ENCODE data around the gene SFXN5. TPM values are rescaled to one million over a fixed set of nuclear protein-coding genes. Genes with fewer than 3 reads are reported as not detected.

SFXN5 gene
- total RNA-seq, 1 donor from 2014 or later: 14.9 TPM

GRCh38 chr2:72975017-72975416, 96.5 kb downstream of the SFXN5 start:
- no peak for TF ChIP-seq EZH2 (IDR thresholded peaks at IDR 0.05; ENCODE audit: insufficient read depth, low read length)
- TF ChIP-seq CTCF (IDR thresholded peaks at IDR 0.05; ENCODE audit: insufficient read depth, low read depth, low read length): no peak

GRCh38 chr2:72974436-72974754, 97.1 kb downstream of the SFXN5 start:
- Histone ChIP-seq H3K4me1 (ENCODE audit: insufficient read depth, low read length) (no peaks in the 10 kb centered on the region), H3K9ac (ENCODE audit: low read length) (no peak overlapping the region), H3K79me2 (ENCODE audit: insufficient read depth, low read length) (no peaks in the 10 kb centered on the region), H3K27ac (ENCODE audit: low read depth, low read length) (no peak overlapping the region), H3K4me2 (ENCODE audit: low read length) (no peak overlapping the region), H3K9me3 (ENCODE audit: insufficient read depth, low read depth, low read length) (no peaks in the 10 kb centered on the region), H2AFZ (ENCODE audit: low read depth, low read length) (no peak overlapping the region), H3K27me3 (ENCODE audit: insufficient read depth, low read length) (no peaks in the 10 kb centered on the region), H3K4me3 (ENCODE audit: insufficient read depth, low read depth, low read length) (no peak overlapping the region), H4K20me1 (ENCODE audit: insufficient read depth, low read length) (peaks cover 13% of the 10 kb centered on the region), H3K36me3 (ENCODE audit: insufficient read depth, low read length) (no peaks in the 10 kb centered on the region)
- DNase-seq (ENCODE audit: low read depth) (no peak), FAIRE-seq (no peak)
- TF ChIP-seq CTCF (IDR thresholded peaks at IDR 0.05; ENCODE audit: insufficient read depth, low read depth, low read length) (no peak), EZH2 (IDR thresholded peaks at IDR 0.05; ENCODE audit: insufficient read depth, low read length) (no peak)
- Mint-ChIP-seq H3K4me3 (ENCODE audit: unreplicated experiment) (no peak overlapping the region), H3K4me1 (ENCODE audit: low read depth, unreplicated experiment) (peaks cover 8% of the 10 kb centered on the region), H3K9me3 (ENCODE audit: unreplicated experiment) (no peaks in the 10 kb centered on the region), H3K27ac (ENCODE audit: unreplicated experiment) (no peak overlapping the region), H3K36me3 (ENCODE audit: low read depth, unreplicated experiment) (peaks cover 3% of the 10 kb centered on the region), H3K27me3 (ENCODE audit: low read depth, unreplicated experiment) (peaks cover 13% of the 10 kb centered on the region)

More at GRCh38 chr2:72975017-72975416, 96.5 kb downstream of the SFXN5 start:
- Mint-ChIP-seq H3K4me1 (ENCODE audit: low read depth, unreplicated experiment) (peaks cover 9% of the 10 kb centered on the region), H3K9me3 (ENCODE audit: unreplicated experiment) (no peaks in the 10 kb centered on the region), H3K27ac (ENCODE audit: unreplicated experiment) (no peak overlapping the region), H3K36me3 (ENCODE audit: low read depth, unreplicated experiment) (peaks cover 3% of the 10 kb centered on the region), H3K4me3 (ENCODE audit: unreplicated experiment) (no peak overlapping the region), H3K27me3 (ENCODE audit: low read depth, unreplicated experiment) (peaks cover 13% of the 10 kb centered on the region)
- no peak overlapping the region for H3K4me2 ChIP-seq (ENCODE audit: low read length)
- H3K27me3 ChIP-seq (ENCODE audit: insufficient read depth, low read length): no peaks in the 10 kb centered on the region
- H3K36me3 ChIP-seq (ENCODE audit: insufficient read depth, low read length): no peaks in the 10 kb centered on the region
- FAIRE-seq: no peak
- peaks cover 15% of the 10 kb centered on the region for H4K20me1 ChIP-seq (ENCODE audit: insufficient read depth, low read length)
- H3K9me3 ChIP-seq (ENCODE audit: insufficient read depth, low read depth, low read length): no peaks in the 10 kb centered on the region
- no peak overlapping the region for H3K9ac ChIP-seq (ENCODE audit: low read length)
- no peak overlapping the region for H3K4me3 ChIP-seq (ENCODE audit: insufficient read depth, low read depth, low read length)
- H3K27ac ChIP-seq (ENCODE audit: low read depth, low read length): no peak overlapping the region
- no peak for DNase-seq (ENCODE audit: low read depth)
- H3K4me1 ChIP-seq (ENCODE audit: insufficient read depth, low read length): no peaks in the 10 kb centered on the region
- H2AFZ ChIP-seq (ENCODE audit: low read depth, low read length): no peak overlapping the region
- no peaks in the 10 kb centered on the region for H3K79me2 ChIP-seq (ENCODE audit: insufficient read depth, low read length)

GRCh38 chr2:72973566-72974435, 97.7 kb downstream of the SFXN5 start:
- Mint-ChIP-seq H3K4me1 (ENCODE audit: low read depth, unreplicated experiment) (peaks cover 8% of the 10 kb centered on the region), H3K27ac (ENCODE audit: unreplicated experiment) (no peak overlapping the region), H3K36me3 (ENCODE audit: low read depth, unreplicated experiment) (peaks cover 3% of the 10 kb centered on the region), H3K4me3 (ENCODE audit: unreplicated experiment) (no peak overlapping the region), H3K27me3 (ENCODE audit: low read depth, unreplicated experiment) (peaks cover 13% of the 10 kb centered on the region), H3K9me3 (ENCODE audit: unreplicated experiment) (no peaks in the 10 kb centered on the region)
- DNase-seq (ENCODE audit: low read depth) (peak; percentile 9), FAIRE-seq (no peak)
- no peaks in the 10 kb centered on the region for H3K27me3 ChIP-seq (ENCODE audit: insufficient read depth, low read length)
- H3K4me2 ChIP-seq (ENCODE audit: low read length): no peak overlapping the region
- TF ChIP-seq EZH2 (IDR thresholded peaks at IDR 0.05; ENCODE audit: insufficient read depth, low read length) (no peak), CTCF (IDR thresholded peaks at IDR 0.05; ENCODE audit: insufficient read depth, low read depth, low read length) (peak; percentile 82)
- H3K9ac ChIP-seq (ENCODE audit: low read length): no peak overlapping the region
- no peaks in the 10 kb centered on the region for H3K9me3 ChIP-seq (ENCODE audit: insufficient read depth, low read depth, low read length)
- H4K20me1 ChIP-seq (ENCODE audit: insufficient read depth, low read length): peaks cover 13% of the 10 kb centered on the region
- H3K36me3 ChIP-seq (ENCODE audit: insufficient read depth, low read length): no peaks in the 10 kb centered on the region
- H2AFZ ChIP-seq (ENCODE audit: low read depth, low read length): no peak overlapping the region
- H3K4me1 ChIP-seq (ENCODE audit: insufficient read depth, low read length): no peaks in the 10 kb centered on the region
- no peak overlapping the region for H3K27ac ChIP-seq (ENCODE audit: low read depth, low read length)
- no peak overlapping the region for H3K4me3 ChIP-seq (ENCODE audit: insufficient read depth, low read depth, low read length)
- no peaks in the 10 kb centered on the region for H3K79me2 ChIP-seq (ENCODE audit: insufficient read depth, low read length)
